HG03135 (cell line): Measurements from ENCODE around the gene FOXF1.

ENCODE experiments used
- ATAC-seq: cut with Tn5 transposase; IDR thresholded peaks from one replicate; pipeline ENCODE4 v1.9.1; 2021; ENCODE audit warnings: mild to moderate bottlenecking, moderate library complexity; ENCODE audit not compliant: unreplicated experiment

Gene FOXF1

DNA sequence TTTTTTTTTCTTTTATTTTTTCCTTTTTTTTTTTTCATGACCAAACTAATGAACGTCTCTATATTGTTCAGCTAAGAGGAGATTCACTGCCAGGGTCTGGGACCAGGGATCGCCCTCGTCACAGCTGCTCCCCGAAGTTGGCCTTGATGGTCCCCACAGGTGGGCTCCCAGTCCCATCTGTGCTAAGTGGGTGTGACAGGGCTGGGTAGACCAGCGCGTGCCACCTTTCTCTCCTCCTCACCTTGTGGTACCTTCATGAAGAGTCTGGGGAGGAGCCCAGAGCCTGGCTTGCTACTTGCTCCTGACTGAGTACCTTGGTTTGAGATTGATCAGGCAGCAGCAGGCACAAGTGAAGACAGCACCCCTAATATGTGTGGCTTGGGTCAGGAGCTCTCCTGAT, 6.5 kb upstream of the FOXF1 start:
- ATAC-seq = no peak

DNA sequence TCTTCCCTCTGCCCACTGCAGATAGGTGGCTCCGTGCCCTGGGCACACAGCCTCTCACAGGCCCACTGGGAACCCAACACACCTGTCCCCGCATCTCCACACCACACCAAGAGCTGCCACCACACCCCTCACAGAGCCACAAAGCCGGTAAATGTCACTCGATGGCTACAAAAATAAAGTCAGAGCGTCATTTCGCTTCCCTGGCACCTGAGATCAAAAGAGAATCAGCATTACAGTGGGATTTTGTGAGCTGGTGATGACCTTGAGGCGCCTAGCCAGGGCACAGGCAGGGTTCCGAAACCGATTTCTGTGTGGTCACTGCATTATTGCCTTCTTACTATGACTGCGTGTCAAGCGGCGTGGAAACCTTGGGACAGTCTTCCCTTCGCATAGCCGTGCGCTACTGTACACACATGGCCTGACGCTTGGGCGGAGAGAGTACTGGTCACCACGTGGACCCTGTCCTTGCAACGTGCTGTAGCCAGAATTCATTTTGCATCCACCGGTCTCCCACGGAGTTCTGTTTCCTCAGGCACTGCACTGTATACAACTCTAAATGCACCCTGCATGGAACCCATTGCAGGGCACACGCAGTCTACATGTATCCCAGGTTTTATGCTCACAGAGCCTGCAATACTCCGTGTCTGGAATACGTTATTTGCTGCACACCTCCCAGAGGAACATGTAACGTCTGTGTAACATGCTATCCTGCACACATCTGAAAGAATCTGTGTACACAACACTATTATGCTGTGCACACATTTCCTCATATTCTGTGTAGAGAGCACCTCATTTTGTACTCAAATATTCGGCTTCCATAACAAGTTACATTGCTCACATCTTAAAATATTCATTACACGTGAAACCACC, 5.8 kb upstream of the FOXF1 start:
- no peak for ATAC-seq

DNA sequence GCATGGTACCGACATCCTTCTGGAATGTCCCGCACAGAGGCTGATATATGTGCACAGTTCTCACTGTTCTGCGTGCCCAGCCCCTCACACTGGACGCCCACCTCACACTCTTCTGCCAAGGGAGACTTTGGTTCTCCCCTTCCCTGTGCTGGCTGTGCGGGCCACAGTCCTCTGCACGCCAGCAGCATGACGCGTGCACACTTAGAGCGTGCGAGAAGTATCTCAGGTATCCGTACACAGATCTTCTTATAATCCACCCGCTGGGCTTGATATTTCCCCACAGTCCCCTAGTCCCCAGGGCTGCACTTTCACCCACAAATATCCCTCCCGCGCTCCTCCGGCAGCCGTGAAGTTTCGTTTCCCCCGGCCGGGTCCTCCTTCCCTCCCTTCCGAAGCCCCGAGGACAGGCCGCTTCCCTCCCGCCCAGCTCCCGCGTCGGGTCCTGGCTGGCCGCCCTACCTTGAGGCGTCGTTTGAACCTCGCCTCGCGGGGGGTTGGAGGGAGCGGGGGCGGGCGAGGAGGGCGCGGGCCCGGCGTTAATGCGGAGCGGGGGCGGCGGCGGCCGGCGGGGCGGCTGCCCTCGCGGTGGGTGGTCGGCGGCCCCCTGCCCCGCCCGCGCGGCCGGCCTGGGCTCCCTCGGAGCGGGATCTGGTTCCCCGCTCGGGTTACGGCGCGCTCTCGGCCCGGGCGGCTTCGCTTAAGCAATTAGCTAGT, 5.0 kb upstream of the FOXF1 start:
- no peak for ATAC-seq

GRCh38 chr16:86505899-86506864, 4.1 kb upstream of the FOXF1 start:
- no peak for ATAC-seq

DNA sequence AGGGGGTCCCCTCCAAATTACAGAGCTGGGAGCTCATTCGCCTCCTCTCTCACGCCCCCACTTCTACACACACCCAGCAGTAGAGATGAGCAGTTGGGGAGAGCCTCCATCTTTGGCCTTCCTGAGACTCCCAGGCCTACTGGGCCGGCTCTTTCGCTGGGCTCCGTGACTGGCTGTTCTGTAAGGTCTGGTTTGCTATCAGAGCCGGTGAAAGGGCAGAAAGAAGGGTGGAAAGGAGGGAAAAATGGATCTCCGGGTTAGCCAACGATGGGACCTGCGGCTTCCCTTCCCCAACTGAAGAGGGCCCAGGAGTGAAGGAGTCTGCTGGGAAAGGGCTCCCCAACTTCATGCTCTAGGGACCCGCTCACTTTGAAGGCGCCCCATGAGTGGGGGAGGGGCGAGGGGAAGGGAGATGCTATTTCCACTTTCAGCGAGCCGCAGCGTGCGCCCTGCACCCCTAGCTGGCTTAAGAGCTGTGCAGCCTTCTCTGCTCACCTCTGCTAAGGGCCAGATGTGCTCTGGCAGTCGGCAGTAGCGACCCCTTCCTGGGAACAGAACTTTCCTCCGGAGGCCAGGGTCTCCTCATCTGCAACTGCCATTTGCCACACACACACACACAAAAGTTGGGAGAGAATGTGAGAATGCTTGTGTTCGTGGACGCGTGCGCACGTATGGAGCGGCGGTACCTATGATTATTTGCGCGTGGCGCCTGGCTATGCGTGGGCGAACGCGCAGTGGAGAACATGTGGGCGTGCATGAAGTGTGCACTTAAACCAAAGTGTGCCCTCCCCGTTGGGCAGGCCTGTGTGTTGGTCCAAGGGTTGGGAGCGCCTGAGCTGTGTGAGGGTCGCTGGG, 2.9 kb upstream of the FOXF1 start:
- no peak for ATAC-seq

GRCh38 chr16:86508028-86508946, 2.0 kb upstream of the FOXF1 start:
- ATAC-seq = no peak

DNA sequence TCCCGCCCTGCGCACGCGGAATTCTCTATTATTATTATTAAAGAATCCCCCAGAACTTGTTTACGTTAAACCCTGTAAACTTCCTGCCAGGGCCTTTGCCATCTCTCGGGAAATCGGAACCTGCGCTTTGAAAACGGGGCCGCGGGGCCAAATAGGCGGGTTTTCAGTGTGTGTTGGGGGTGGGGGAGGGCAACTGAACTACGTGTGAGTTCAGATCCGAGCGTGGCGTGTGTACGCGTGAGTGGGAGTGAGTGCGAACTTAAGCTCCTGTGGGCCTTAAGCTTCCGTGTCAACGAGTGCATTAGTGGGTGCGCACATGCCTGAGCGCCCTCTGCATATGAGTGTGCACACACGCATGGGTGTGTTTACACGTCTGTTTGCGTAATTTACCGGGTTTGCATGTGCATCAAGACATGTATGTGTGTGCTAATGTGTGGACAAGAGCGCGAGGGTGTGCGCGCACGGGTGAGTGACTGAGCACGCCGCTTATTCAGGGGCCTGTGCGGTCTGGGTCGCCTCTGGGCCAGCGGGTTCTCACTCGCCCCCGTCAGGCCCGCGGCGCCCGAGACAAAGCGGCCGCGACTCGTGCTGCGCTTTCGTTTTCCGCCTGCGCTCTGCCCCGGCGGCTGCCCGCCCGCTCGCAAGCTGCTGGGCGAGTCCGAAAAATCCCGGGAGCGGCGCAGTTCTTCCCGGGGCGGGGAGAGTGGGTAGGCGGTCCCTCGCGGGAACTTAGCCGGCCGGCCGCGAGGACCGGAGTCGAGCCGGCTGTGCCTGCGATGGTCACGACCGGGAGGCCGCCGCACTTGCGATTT, 1.2 kb upstream of the FOXF1 start:
- no peak for ATAC-seq

DNA sequence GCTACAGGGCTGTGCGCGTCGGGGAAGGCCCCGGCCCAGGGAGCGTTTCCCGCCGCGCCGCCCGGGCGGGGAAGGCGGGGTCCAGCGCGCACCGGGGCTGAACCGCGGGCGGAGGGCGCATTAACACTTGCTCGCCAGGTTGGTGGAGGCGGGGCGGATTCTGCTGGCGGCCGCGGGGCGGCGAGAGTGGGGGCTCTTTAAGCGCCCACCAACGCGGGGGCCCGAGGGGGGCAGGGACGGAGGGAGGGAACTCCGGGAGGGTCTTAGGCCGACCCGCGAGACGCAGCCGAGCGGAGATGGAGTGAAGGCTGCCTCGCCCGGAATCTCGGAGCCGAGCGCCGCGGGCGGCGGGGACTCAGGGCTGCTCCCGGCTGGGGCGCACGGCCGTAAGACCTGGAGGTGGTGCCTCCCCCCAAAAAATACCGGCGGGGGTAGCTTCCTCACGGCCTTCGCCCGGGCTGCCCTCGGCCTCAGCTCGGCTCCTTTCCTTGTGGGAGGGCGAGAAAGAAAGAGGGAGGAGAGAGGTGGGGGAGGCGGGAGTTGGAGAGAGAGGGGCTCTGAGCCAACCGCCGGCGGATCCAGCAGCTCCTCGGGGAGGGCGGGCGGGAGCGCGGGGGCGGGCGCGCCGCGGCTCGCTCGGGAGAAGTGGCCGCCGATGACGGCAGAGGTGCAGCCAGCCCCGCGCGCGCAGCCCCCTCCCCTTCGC, 415 bp upstream of the FOXF1 start:
- ATAC-seq = no peak

DNA sequence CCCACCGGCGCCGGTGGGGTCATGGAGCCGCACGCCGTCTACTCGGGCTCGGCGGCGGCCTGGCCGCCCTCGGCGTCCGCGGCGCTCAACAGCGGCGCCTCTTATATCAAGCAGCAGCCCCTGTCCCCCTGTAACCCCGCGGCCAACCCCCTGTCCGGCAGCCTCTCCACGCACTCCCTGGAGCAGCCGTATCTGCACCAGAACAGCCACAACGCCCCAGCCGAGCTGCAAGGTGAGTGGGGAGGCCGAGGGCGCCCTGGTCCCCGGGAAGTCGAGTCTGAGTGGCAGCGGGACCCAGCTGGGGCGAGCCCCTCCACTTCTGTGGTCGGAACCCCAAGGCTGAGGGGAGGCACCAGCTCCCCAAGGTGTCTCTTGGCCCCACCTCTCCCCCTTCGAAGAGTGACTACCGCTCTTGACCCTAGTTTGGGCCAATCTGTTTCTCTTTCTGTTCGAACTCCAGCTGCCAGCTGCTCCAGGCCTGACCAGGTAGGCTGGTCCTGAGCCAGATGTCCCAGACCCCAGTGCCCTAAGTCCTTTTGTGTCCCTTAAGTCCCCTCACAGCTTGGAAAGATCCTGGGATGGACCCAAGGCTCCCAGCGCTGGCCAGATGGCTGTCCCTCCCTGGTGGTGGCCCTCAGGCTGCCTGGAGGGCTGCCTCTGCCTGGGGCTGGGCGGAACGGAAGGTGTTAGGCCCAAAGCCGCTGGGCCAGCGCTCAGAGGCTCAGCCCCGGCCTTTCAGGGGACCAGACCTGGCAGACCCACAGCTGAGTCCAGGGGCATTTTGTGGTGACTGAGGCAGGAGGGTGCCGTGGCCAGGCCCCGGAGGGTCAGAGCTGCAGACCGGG, 1.2 kb downstream of the FOXF1 start:
- ATAC-seq = no peak

GRCh38 chr16:86512301-86512859, 2.1 kb downstream of the FOXF1 start:
- ATAC-seq = no peak

GRCh38 chr16:86512860-86513470, 2.6 kb downstream of the FOXF1 start:
- no peak for ATAC-seq

DNA sequence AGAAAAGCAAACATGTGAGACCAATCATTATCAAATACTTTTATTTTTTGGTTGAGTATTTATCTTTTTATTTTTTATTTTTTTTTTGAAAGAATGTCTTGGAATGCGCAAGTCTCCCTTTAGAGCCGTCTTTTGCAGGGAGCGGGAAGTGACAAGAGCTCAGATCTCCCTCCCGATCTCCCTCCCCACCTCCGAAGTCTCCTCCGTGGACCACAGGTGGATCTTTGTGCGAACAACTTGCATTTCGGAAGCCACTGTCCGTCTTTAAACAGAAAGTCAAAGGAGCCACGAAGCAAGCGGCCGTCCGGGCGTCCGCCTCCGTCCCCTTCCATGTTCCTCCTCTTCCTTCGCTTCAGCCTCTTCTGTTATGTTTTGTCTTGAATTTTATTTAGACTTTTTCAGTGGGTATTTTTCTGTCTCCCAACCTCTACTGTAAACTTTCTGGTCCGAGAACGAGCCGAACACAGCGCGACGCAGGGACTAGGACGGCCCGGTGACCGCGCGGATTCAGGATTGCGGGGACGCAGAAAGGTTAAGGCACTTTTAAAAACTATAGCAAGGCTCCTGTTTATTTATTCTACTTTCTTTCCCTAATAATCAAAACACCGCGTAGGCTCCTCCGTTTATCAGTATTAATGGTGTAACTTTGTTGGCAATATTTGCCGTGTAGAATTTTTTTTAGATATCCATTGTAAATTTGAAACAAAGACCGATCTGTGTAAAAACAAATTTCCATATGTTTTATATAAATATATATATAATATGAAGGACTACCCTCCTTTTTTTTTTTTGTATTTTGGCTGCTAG, 3.3 kb downstream of the FOXF1 start:
- no peak for ATAC-seq

GRCh38 chr16:86514481-86515376, 4.4 kb downstream of the FOXF1 start:
- no peak for ATAC-seq

DNA sequence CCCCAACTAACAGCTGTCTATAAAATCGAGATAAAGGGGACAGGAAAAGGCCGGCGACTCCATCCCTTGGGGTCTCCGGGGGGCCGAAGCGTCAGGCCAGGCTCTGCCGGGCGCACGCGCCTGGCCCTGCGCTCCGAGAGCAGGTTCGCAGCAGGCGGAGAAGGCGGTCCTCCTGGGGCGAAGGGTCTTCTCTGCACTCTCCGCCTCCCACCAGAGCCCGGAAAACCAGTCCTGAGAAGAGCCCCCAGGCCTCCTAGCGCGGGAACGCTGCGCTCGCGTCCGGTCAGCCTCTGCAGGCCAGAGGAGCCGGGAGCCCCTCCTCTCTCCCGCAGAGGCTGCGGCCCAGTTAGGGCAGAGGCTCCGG, 5.1 kb downstream of the FOXF1 start:
- ATAC-seq = no peak
